GM21423 (cell line): ENCODE data around the gene PDGFRB.

ENCODE experiments used
- ATAC-seq: cut with Tn5 transposase; IDR thresholded peaks from one replicate; pipeline ENCODE4 v1.9.1; 2021; ENCODE audit warnings: mild to moderate bottlenecking, moderate library complexity; ENCODE audit not compliant: unreplicated experiment

The PDGFRB gene

GRCh38 chr5:150155258-150156026 is at the start of gene PDGFRB:
TSS of gene PDGFRB (minus strand) at chr5:150155845. CDS start at chr5:150137047, 18,798 bp downstream.
- no peak for ATAC-seq

- ATAC-seq, result no peak
Observed at GRCh38 chr5:150204590-150204960, 48.9 kb upstream of the PDGFRB start.

- ATAC-seq, result no peak
Observed at GRCh38 chr5:150203832-150204589, 48.4 kb upstream of the PDGFRB start.

- ATAC-seq, result no peak
Observed at GRCh38 chr5:150202501-150202900, 46.9 kb upstream of the PDGFRB start.

- ATAC-seq, result no peak
Observed at GRCh38 chr5:150197476-150197875, 41.8 kb upstream of the PDGFRB start.

- no peak for ATAC-seq
Observed at GRCh38 chr5:150196986-150197385, 41.3 kb upstream of the PDGFRB start.

GRCh38 chr5:150196514-150196913 is 40.9 kb upstream of the PDGFRB start:
- no peak for ATAC-seq

- ATAC-seq, result no peak
Observed at GRCh38 chr5:150195736-150196485, 40.3 kb upstream of the PDGFRB start.

GRCh38 chr5:150192462-150192861 is 36.8 kb upstream of the PDGFRB start:
- ATAC-seq, result no peak

GRCh38 chr5:150190987-150191386 is 35.3 kb upstream of the PDGFRB start:
- ATAC-seq, result no peak

- ATAC-seq, result no peak
Observed at GRCh38 chr5:150190503-150190979, 34.9 kb upstream of the PDGFRB start.

- no peak for ATAC-seq
Observed at GRCh38 chr5:150189728-150190502, 34.3 kb upstream of the PDGFRB start, which contains the start of gene SLC6A7. TSS of gene SLC6A7 (plus strand) at chr5:150190062. CDS start at chr5:150190328, 266 bp downstream.

GRCh38 chr5:150189326-150189725 is 33.7 kb upstream of the PDGFRB start:
- no peak for ATAC-seq

- no peak for ATAC-seq
Observed at GRCh38 chr5:150188146-150188842, 32.6 kb upstream of the PDGFRB start.

- ATAC-seq, result no peak
Observed at GRCh38 chr5:150186897-150187296, 31.3 kb upstream of the PDGFRB start.

- ATAC-seq, result no peak
Observed at GRCh38 chr5:150186137-150186536, 30.5 kb upstream of the PDGFRB start.

- ATAC-seq, result no peak
Observed at GRCh38 chr5:150184990-150185912, 29.6 kb upstream of the PDGFRB start.

- ATAC-seq, result no peak
Observed at GRCh38 chr5:150184006-150184405, 28.4 kb upstream of the PDGFRB start.

GRCh38 chr5:150183436-150183835 is 27.8 kb upstream of the PDGFRB start:
- ATAC-seq, result no peak
